Middle frontal gyrus (tissue), 1 donor: Measurements from ENCODE around the gene PKD2L1.
"Not testable (repeated sequence)": the region's sequence is repeated elsewhere in the genome, so short reads cannot be mapped to it uniquely, and the experiment has no call there.

Source experiments
- DNase-seq: peaks from one replicate; pipeline ENCODE4 v3.0.0-alpha.2; 2015; ENCODE audit warnings: low spot score; ENCODE audit errors: extremely low spot score

The PKD2L1 gene

GRCh38 chr10:100330079-100330478 lies at the start of gene PKD2L1:
PKD2L1 (minus strand) TSS chr10:100330228; CDS start chr10:100330103, 125 bp downstream.
- no peak for DNase-seq

- no peak for DNase-seq
Observed at GRCh38 chr10:100377830-100378229, 47.8 kb upstream of the PKD2L1 start.

GRCh38 chr10:100376656-100377055 lies 46.6 kb upstream of the PKD2L1 start:
- DNase-seq = not testable (repeated sequence)

- DNase-seq = not testable (repeated sequence)
Observed at GRCh38 chr10:100374677-100375353, 44.8 kb upstream of the PKD2L1 start.

GRCh38 chr10:100374200-100374655 lies 44.2 kb upstream of the PKD2L1 start:
- no peak for DNase-seq

GRCh38 chr10:100373298-100374199 lies 43.5 kb upstream of the PKD2L1 start:
- DNase-seq = peak; percentile 95

- no peak for DNase-seq
Observed at GRCh38 chr10:100372415-100373297, 42.6 kb upstream of the PKD2L1 start.

- no peak for DNase-seq
Observed at GRCh38 chr10:100371482-100372027, 41.5 kb upstream of the PKD2L1 start.

- peak; percentile 54 for DNase-seq
Observed at GRCh38 chr10:100370714-100371481, 40.9 kb upstream of the PKD2L1 start.

GRCh38 chr10:100368721-100369120 lies 38.7 kb upstream of the PKD2L1 start:
- no peak for DNase-seq

- no peak for DNase-seq
Observed at GRCh38 chr10:100364735-100365391, 34.8 kb upstream of the PKD2L1 start.

GRCh38 chr10:100364175-100364574 lies 34.1 kb upstream of the PKD2L1 start:
- DNase-seq = no peak

GRCh38 chr10:100362570-100363496 lies 32.8 kb upstream of the PKD2L1 start:
- DNase-seq = no peak

GRCh38 chr10:100360234-100360633 lies 30.2 kb upstream of the PKD2L1 start:
- no peak for DNase-seq

GRCh38 chr10:100359529-100360150 lies 29.6 kb upstream of the PKD2L1 start:
- DNase-seq = no peak

GRCh38 chr10:100359030-100359432 lies 29.0 kb upstream of the PKD2L1 start:
- DNase-seq = no peak

- DNase-seq = no peak
Observed at GRCh38 chr10:100357059-100357858, 27.2 kb upstream of the PKD2L1 start.
